Stimulated activated CD4-positive, alpha-beta T cell treated with anti-CD3 and anti-CD28 coated beads, TNF-alpha, amount 100 ng/mL, for 4 hours (primary cell): ENCODE measurements around the gene ANKDD1B.
A peak's percentile ranks its signal among the peaks of the same experiment; 100 is the strongest.
"Not testable (repeated sequence)": the region's sequence is repeated elsewhere in the genome, so short reads cannot be mapped to it uniquely, and the experiment has no call there.

Experiments
- DNase-seq, 3 experiments: peaks; one replicate each; pipeline ENCODE4 v3.0.0-alpha.2; 2020; ENCODE audit warnings: low read depth in 3 of 3

ANKDD1B gene

GRCh38 chr5:75660678-75661465 is 49.6 kb downstream of the ANKDD1B start:
- no peak for DNase-seq

GRCh38 chr5:75662061-75662460 is 50.8 kb downstream of the ANKDD1B start:
- no peak for DNase-seq

GRCh38 chr5:75663579-75664284 is 52.5 kb downstream of the ANKDD1B start:
- no peak for DNase-seq

GRCh38 chr5:75664979-75665378 is 53.7 kb downstream of the ANKDD1B start:
- DNase-seq, result no peak

GRCh38 chr5:75666801-75667200 is 55.5 kb downstream of the ANKDD1B start:
- no peak for DNase-seq

- no peak for DNase-seq
Observed at GRCh38 chr5:75667586-75667985, 56.3 kb downstream of the ANKDD1B start.

GRCh38 chr5:75668445-75668844 is 57.2 kb downstream of the ANKDD1B start:
- DNase-seq, result no peak

- DNase-seq, result peak in 2 of 3 experiments; percentile 2 to 7
Observed at GRCh38 chr5:75668977-75669689, 57.9 kb downstream of the ANKDD1B start.

GRCh38 chr5:75670577-75670976 is 59.3 kb downstream of the ANKDD1B start:
- DNase-seq, result no peak

GRCh38 chr5:75671506-75671905 is 60.3 kb downstream of the ANKDD1B start:
- no peak for DNase-seq

GRCh38 chr5:75672616-75673015 is 61.4 kb downstream of the ANKDD1B start:
- DNase-seq, result no peak

- no peak for DNase-seq
Observed at GRCh38 chr5:75675783-75676182, 64.5 kb downstream of the ANKDD1B start.

- no peak for DNase-seq
Observed at GRCh38 chr5:75677607-75678006, 66.4 kb downstream of the ANKDD1B start.

GRCh38 chr5:75678155-75678554 is 66.9 kb downstream of the ANKDD1B start:
- DNase-seq, result no peak

GRCh38 chr5:75681125-75681830 is 70.0 kb downstream of the ANKDD1B start:
- DNase-seq, result no peak

GRCh38 chr5:75685141-75685540 is 73.9 kb downstream of the ANKDD1B start:
- no peak for DNase-seq

GRCh38 chr5:75686480-75686879 is 75.2 kb downstream of the ANKDD1B start:
- DNase-seq, result no peak

GRCh38 chr5:75690669-75691068 is 79.4 kb downstream of the ANKDD1B start:
- DNase-seq, result no peak

- DNase-seq, result no peak
Observed at GRCh38 chr5:75694781-75695180, 83.5 kb downstream of the ANKDD1B start.

GRCh38 chr5:75695472-75696351 is 84.5 kb downstream of the ANKDD1B start:
- DNase-seq, result not testable (repeated sequence)

- DNase-seq, result no peak
Observed at GRCh38 chr5:75701856-75702255, 90.6 kb downstream of the ANKDD1B start.
